ENCODE results near the gene SUSD5.

SUSD5 gene
- 0 to 0.08 (median 0) reads per million in 4 donors for total RNA-seq

DNA sequence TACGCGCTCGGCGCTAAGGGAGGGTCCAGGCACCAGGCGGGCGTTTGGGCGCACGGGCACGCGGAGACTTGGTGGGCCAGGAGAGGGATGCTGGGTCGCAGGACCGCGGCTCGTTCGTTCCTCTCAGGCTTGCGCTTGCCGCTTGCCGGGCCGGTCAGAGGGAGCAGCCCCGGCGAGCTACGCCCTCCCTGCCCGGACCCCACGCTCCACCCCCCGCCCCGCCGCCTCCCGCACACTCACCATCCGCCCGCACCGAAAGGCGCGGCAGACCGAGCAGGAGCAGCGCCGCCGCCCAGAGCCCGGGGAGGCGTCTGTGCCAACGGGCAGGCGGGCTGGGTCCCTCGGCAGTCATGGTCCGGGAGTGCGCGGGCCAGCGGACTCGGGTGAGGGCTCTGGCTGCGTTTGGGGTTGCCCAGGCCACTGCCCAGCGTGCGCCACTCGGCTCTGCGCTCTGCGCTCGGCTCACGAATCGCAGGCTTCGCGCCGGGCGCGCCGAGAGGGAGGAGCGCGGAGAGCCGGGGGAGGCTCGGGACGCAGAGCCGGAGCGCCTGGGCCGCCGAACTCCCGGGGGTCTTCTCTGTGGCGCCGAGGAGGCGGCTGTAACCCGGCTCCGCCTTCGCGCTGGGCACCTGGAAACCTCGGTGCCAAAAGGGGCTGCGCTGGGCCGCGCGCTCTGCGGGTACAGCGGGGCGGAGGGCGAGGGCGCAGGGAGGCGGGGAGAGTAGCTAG, at the start of gene SUSD5:
Gene SUSD5, minus strand, starts transcription at position 365 of the 729 bp plus-strand sequence. Its CDS starts 13 bp downstream, at position 352.
- DNase-seq = no peak

DNA sequence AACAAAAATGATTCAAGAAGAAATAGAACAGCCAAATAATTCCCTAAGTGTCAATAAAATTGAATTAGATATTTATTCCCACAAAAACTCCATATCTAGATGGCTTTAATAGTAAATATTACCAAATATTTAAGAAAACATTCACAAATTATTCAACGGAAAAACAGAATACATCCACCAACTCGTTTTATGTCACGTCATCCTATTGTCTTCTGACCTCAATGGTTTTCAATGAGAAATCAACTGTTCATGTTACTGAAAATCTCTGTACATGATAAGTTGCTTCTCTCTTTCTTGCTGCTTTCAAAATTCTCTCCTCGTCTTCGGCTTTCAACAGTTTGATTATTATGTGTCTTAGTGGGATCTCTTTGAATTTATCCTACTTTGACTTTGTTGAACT, 41.5 kb upstream of the SUSD5 start:
- no peak for DNase-seq

DNA sequence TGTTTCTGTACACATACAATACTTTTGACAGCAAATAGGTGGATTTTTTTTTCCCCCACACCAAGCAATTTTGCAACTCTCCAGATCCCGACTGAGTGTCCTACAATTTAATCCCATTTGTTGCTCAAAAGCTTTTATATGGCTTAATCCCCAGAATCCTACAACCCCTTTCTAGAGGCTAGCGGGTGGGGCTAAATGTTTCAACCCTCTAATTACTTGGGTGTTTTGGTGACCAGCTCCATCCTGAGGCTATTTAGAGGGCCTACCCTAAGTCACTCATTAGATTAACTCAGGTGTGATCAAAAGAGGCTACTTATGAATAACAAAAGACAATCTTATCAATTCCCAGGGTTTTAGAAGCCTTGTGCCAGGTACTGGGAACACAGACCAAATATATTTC, 37.6 kb upstream of the SUSD5 start:
- no peak for DNase-seq

- no peak for DNase-seq
Measured at GRCh38 chr3:33250712-33251111, 32.1 kb upstream of the SUSD5 start.

- DNase-seq = no peak
Measured at GRCh38 chr3:33246786-33247185, 28.2 kb upstream of the SUSD5 start.

DNA sequence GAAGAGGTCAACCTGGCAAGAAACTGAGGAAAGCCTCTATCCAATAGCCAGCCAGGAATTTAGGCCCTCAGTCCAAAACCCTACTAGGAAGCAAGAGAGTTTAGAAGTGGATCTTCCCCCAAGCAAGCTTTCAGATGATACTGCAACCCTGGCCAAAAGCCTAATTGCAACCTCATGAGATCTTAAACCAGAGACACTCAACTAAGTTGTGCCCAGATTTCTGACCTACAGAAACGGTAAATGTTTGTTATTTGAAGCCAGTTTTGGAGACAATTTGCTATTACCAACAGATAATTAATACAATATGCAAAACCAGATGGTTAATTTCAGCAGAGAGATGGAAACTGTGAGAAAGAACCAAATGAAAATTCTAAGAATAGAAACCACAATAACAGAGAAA, 21.7 kb upstream of the SUSD5 start:
- no peak for DNase-seq

DNA sequence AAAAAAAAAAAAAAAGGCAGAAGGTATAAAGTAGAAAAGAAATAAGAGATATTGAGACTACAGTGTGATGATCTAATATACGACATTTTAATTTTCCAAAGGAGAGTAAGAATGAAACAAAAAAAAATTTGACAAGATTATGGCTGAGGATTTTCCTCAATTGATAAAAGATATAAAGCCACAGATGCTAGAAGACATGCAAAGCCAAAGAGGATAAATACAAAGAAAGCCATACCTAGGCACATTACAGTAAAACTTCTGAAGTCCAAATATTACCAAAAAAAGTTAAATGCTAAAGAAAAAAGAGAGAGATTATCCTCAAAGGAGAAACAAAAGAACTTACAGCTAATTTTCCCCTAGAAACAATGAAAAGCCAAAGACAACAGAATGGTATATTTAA, 20.3 kb upstream of the SUSD5 start:
- DNase-seq = no peak

- no peak for DNase-seq
Measured at GRCh38 chr3:33237439-33237838, 18.8 kb upstream of the SUSD5 start.

DNA sequence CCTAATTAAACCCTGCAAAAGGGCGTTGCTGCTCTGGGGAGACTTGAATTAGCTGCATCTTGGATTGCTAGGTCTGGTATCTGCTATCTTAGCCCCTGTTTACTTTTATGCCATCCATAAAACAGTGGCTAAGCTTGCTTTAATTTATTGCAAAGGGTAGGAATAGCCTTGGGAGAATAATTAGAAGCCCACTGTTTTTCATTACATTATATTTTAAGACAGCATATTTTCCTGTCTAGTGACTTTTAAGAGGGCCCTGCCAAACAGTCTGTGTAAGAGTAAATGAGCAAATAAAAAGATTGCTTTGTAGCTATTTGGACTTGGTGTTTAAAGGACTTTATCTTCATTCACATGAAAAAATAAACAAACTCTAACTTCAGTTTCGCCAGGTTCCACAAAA, 17.4 kb upstream of the SUSD5 start:
- DNase-seq = no peak

DNA sequence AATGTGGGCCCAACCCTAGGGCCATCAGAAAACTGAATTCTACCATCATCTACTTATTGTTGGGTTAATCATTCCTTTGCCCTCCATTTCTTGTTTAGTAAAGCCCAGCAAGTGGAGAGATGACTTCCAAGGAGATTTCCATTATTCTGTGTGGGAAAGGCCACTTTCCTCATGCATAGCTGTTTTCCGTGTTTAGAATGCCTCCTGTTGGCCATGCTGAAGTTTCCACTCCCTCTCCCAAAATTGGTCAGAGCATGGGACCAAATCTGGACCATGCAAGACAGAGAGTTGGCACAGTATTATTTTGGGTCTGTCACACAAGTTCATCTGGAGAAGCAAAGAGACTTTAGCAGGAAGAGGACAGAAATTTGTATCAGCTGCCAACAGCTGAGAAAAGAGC, 15.3 kb upstream of the SUSD5 start:
- DNase-seq = no peak

DNA sequence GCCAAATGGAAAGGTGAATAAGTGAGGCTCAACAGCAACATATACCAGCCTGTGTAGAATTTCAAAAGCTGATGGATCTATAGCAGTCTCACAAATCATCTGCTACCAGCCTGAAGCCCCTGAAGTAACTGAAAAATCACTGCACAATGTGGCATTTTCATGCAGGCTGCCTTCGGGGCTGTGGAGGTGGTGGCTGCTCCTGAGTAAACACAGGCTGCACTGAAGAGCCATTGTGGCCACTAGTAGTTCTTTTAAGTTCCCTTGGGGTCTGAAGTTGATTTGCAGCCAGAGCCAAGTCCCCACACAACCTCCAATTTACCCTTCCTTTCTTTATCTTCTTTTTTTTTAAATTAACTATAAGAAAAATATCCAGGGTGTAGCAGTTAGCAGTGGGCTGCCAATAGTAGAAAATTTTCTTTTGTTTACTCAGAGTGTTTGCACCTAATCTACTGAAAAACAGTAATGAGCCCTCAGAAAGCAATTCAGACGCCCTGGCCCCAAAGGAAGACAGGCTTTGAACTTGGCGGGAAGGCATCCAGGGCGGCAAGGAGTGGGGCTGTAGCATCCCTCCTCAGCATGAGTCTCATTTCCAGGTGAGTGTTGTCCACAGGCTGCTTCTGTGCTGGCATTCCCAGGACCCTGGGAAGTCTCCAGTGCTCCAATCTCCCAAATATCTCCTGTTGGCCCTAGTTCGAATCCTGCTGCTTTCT, 13.3 kb upstream of the SUSD5 start:
- DNase-seq = no peak

- DNase-seq = no peak
Measured at GRCh38 chr3:33229947-33230346, 11.3 kb upstream of the SUSD5 start.

- no peak for DNase-seq
Measured at GRCh38 chr3:33229066-33229465, 10.5 kb upstream of the SUSD5 start.

GRCh38 chr3:33221241-33221640, 2.6 kb upstream of the SUSD5 start:
- DNase-seq = no peak

DNA sequence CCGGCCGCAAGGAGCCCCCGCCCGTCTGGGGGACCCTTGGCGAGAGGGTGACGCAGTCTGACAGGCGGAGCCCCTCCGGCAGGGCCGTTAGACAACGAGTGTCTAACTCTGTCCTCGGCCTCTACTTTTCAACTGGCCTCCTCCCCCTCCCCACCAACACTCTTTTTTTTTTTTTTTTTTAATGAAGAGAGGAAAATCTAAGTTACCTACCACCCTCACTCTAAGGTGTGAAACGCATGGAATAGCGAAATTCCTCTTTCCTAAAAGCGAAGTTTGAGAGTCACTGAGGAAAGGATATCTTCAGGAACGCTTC, 521 bp upstream of the SUSD5 start:
- DNase-seq = no peak

- no peak for DNase-seq
Measured at GRCh38 chr3:33217866-33218445, 654 bp downstream of the SUSD5 start.

GRCh38 chr3:33215739-33216138, 2.9 kb downstream of the SUSD5 start:
- DNase-seq = no peak

DNA sequence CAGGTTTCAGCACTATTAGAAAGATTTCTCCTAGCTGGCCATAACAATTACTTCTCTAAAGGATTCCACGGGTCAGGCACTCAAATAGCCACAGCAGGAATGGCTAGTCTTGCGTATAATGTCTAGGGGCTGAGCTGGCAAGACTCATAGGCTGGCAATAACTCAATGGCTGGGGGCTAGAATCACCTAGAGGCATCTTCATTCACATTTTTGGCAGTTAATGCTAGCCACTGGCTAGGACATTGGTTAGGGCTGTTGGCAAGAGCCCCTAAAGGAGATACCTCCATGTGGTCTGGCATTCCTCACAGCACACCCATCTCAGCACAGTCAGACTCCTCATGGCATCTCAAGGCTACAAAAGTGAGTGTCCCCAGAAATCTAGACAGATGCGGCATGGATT, 6.2 kb downstream of the SUSD5 start:
- DNase-seq = no peak

DNA sequence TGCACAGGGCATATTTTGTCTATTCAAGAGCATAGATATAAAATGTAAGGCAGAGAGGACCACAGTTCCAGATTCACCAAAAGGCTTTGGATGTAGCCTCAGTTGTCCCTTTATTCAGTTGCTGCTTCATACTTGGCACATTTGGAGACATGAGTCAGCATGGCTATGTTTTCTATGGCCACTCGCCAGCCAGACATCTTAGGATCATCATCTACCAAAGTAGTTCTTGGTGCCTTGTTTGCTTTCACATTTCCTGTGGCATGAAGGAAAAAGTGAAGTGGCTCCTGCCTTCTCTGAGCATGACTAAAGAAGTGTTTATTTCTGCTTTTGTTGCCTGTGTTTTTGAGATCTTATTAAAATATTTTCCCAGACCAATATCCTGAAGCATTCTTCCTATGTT, 7.2 kb downstream of the SUSD5 start:
- no peak for DNase-seq

DNA sequence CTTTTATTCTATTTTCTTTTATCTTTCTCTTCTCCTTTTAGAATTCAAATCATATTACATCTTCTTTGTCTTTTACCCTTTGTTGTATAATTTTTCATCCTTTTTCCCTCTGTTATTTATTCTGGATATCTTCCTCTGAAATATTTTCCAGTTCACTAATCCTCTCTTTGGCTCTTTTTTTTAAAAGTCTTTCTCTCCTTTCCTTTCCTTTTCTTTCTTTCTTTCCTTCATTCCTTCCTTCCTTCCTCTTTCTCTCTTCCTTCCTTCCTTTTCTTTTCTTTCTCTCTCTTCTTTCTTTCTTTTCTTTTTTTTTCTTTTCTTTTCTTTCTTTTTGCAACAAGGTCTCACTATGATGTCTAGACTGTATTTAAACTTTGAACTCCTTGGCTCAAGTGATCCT, 9.3 kb downstream of the SUSD5 start:
- no peak for DNase-seq

DNA sequence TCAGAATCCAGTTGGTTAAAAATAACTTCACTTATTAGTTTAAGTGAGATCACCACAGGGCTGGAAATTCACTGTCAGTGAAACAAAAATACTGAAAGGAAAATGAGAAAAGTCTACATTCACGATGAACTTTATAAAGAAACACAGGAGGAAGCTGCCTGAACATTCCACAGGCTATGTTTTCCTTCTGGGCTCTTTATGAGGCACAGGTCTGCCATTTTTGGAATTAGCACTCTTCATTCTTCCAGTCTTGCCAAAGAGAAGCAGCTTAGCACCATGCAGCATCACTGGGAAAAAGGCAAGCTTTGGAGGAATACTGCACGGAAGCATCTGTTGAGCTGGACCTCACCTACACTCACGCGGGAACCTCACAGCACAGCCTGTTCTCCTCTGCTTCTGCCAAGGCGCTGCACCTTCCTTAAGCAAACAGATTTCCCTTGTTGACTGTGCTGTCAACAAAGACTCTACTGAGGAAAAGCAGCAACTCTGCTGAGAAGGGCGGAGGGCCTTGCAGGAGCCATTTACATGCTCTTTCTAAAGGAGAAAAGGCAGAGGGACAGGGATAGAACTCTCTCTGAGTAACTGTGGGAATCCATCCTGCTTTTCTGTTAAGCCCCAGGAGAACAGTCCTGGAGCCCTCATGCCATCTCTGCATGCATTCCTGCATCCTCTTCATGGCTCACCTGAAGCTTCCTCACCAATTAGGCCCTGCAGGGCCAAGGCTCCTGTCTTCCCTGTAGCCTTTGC, 15.7 kb downstream of the SUSD5 start:
- no peak for DNase-seq

GRCh38 chr3:33201195-33201594, 17.4 kb downstream of the SUSD5 start:
- no peak for DNase-seq

GRCh38 chr3:33196538-33196937, 22.1 kb downstream of the SUSD5 start:
- DNase-seq = no peak

DNA sequence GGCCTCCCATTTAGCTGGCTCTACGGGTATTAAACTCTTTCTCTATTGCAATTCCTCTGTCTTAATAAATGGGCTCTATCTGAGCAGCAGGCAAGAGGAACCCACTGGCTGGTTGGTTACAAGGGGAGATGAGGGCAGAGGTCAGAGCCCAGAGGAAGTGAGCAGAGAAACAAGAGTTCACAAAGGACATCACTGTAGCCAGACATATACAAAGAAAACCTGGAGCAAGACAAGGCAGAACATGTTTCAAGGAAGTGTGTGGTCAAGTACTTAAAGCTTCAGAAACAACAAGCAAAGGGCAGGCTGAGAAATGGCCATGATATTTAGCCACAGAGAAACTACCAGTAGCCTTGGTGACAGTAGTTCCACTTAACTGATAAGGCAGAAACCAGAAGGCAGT, 24.3 kb downstream of the SUSD5 start:
- no peak for DNase-seq

All from T-helper 1 cell (primary cell).